Measurements from ENCODE around the gene MEGF10. TPM values are rescaled to one million over a fixed set of nuclear protein-coding genes. Genes with fewer than 3 reads are reported as not detected.
"Not testable (repeated sequence)": the region's sequence is repeated elsewhere in the genome, so short reads cannot be mapped to it uniquely, and the experiment has no call there.

MEGF10 gene
- polyA plus RNA-seq, 3 donors = not detected

DNA sequence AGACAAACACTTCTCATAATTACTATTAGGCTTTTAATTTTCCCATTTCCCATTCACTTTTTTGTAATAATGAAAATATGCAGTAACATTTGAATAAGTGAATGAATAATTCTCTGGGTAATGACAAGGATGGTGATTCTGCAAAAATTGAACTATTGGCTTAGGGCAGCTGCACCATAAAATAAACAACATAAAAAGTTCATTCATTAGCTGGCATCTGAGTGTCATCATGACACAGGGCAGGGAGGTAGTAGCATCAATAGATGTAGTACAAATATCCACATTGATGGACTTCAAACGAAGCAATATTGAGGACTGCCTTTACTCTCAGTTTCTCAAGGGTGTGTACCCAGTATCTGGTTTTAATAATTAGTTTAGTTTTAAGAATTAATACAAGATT is 4.9 kb downstream of the MEGF10 start:
- Mint-ChIP-seq H3K27ac (no peak overlapping the region), H3K9me3 (peaks cover 0 to 3% (median 0%) of the 10 kb centered on the region in 7 donors), H3K36me3 (no peaks in the 10 kb centered on the region), H3K27me3 (ENCODE audit: low read depth in 3 of 3) (peaks cover 21 to 33% (median 31%) of the 10 kb centered on the region in 3 donors), H3K4me1 (peaks cover 8% of the 10 kb centered on the region), H3K4me3 (no peak overlapping the region)
- Histone ChIP-seq H3K79me2 (ENCODE audit: insufficient read depth, low read length) (no peaks in the 10 kb centered on the region), H3K9ac (ENCODE audit: insufficient read depth, low read length, poor library complexity, severe bottlenecking) (no peak overlapping the region), H4K20me1 (ENCODE audit: insufficient read depth, low read length) (no peaks in the 10 kb centered on the region), H3K27ac (ENCODE audit: low read depth in 1 of 2, low read length in 2 of 2) (no peak overlapping the region), H3K4me1 (ENCODE audit: control insufficient read depth in 1 of 2, insufficient read depth in 2 of 2, low read length in 2 of 2) (peaks cover under 1% of the 10 kb centered on the region in 2 donors), H3K4me2 (replicated peaks; ENCODE audit: extremely low read depth, low read length, poor library complexity, severe bottlenecking) (no peak overlapping the region), H3K4me3 (replicated peaks in 1 of 3; ENCODE audit: low read depth in 2 of 3, low read length in 3 of 3) (no peak overlapping the region), H3K9me3 (replicated peaks in 1 of 2; ENCODE audit: control insufficient read depth in 1 of 2, insufficient read depth in 1 of 2, low read length in 2 of 2) (no peaks in the 10 kb centered on the region), H2AFZ (ENCODE audit: insufficient read depth, low read depth, low read length, poor library complexity, severe bottlenecking) (no peak overlapping the region), H3K36me3 (replicated peaks in 1 of 2; ENCODE audit: control insufficient read depth in 1 of 2, insufficient read depth in 2 of 2, low read length in 2 of 2) (no peaks in the 10 kb centered on the region), H3K27me3 (ENCODE audit: control insufficient read depth in 2 of 2, insufficient read depth in 2 of 2, low read length in 2 of 2) (peaks cover 19 to 29% of the 10 kb centered on the region in 2 donors)
- intact Hi-C loops (cut with micrococcal nuclease) = no loop called here
- TF ChIP-seq, protein P1, sequence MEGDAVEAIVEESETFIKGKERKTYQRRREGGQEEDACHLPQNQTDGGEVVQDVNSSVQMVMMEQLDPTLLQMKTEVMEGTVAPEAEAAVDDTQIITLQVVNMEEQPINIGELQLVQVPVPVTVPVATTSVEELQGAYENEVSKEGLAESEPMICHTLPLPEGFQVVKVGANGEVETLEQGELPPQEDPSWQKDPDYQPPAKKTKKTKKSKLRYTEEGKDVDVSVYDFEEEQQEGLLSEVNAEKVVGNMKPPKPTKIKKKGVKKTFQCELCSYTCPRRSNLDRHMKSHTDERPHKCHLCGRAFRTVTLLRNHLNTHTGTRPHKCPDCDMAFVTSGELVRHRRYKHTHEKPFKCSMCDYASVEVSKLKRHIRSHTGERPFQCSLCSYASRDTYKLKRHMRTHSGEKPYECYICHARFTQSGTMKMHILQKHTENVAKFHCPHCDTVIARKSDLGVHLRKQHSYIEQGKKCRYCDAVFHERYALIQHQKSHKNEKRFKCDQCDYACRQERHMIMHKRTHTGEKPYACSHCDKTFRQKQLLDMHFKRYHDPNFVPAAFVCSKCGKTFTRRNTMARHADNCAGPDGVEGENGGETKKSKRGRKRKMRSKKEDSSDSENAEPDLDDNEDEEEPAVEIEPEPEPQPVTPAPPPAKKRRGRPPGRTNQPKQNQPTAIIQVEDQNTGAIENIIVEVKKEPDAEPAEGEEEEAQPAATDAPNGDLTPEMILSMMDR (IDR thresholded peaks at IDR 0.05) = no peak
- no CpG with 5 or more reads among the region's 1 CpG for WGBS (ENCODE audit: insufficient coverage)
- no peak for DNase-seq

DNA sequence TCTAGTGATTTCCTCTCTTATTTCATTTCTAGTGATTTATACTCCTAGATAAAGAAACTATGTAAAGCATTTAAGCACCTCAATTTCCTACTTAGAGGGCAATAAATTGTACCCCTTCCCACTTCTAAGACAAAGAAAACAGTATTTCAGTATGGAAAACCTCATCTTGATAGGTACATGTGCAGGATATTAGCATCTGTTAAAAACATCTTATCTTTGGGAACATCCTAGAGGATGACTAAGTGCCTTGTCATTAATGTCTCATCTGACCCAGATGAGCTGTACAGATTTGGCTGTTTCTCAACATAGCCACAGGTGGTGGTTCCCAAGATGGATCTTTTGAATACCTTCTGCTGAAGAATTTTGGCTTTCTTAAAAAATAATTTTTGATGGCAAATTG is 5.7 kb downstream of the MEGF10 start:
- Histone ChIP-seq H3K36me3 (replicated peaks in 1 of 2; ENCODE audit: control insufficient read depth in 1 of 2, insufficient read depth in 2 of 2, low read length in 2 of 2) (no peaks in the 10 kb centered on the region), H3K4me3 (replicated peaks in 1 of 3; ENCODE audit: low read depth in 2 of 3, low read length in 3 of 3) (no peak overlapping the region), H3K79me2 (ENCODE audit: insufficient read depth, low read length) (no peaks in the 10 kb centered on the region), H3K9ac (ENCODE audit: insufficient read depth, low read length, poor library complexity, severe bottlenecking) (no peak overlapping the region), H3K4me2 (replicated peaks; ENCODE audit: extremely low read depth, low read length, poor library complexity, severe bottlenecking) (no peak overlapping the region), H3K4me1 (ENCODE audit: control insufficient read depth in 1 of 2, insufficient read depth in 2 of 2, low read length in 2 of 2) (no peaks in the 10 kb centered on the region), H3K27me3 (ENCODE audit: control insufficient read depth in 2 of 2, insufficient read depth in 2 of 2, low read length in 2 of 2) (peaks cover 15 to 20% of the 10 kb centered on the region in 2 donors), H3K27ac (ENCODE audit: low read depth in 1 of 2, low read length in 2 of 2) (no peak overlapping the region), H4K20me1 (ENCODE audit: insufficient read depth, low read length) (no peaks in the 10 kb centered on the region), H2AFZ (ENCODE audit: insufficient read depth, low read depth, low read length, poor library complexity, severe bottlenecking) (no peak overlapping the region), H3K9me3 (replicated peaks in 1 of 2; ENCODE audit: control insufficient read depth in 1 of 2, insufficient read depth in 1 of 2, low read length in 2 of 2) (no peaks in the 10 kb centered on the region)
- DNase-seq = no peak
- no peaks in the 10 kb centered on the region for H3K36me3 Mint-ChIP-seq
- intact Hi-C loops (cut with micrococcal nuclease) = no loop called here
- no peak overlapping the region for H3K4me3 Mint-ChIP-seq
- H3K9me3 Mint-ChIP-seq = no peaks in the 10 kb centered on the region
- H3K4me1 Mint-ChIP-seq = no peaks in the 10 kb centered on the region
- peaks cover 12 to 24% (median 22%) of the 10 kb centered on the region in 3 donors for H3K27me3 Mint-ChIP-seq (ENCODE audit: low read depth in 3 of 3)
- H3K27ac Mint-ChIP-seq = no peak overlapping the region
- TF ChIP-seq, protein P1 (IDR thresholded peaks at IDR 0.05) = no peak

DNA sequence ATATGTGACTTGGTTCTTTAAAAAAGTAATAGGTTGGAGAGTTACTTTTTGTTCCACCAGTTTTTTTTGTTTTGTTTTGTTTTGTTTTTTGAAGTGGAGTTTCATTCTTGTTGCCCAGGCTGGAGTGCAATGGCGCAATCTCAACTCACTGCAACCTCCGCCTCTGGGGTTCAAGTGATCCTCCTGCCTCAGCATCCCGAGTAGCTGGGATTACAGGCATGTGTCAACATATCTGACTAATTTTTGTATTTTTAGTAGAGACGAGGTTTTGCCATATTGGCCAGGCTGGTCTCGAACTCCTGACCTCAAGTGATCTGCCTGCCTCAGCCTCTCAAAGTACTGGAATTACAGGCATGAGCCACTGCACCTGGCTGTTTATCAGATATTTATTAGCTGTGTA is 6.3 kb downstream of the MEGF10 start:
- H3K27ac Mint-ChIP-seq; H4K20me1 ChIP-seq (ENCODE audit: insufficient read depth, low read length); H3K9me3 ChIP-seq (replicated peaks in 1 of 2; ENCODE audit: control insufficient read depth in 1 of 2, insufficient read depth in 1 of 2, low read length in 2 of 2); H3K9ac ChIP-seq (ENCODE audit: insufficient read depth, low read length, poor library complexity, severe bottlenecking); H3K4me1 Mint-ChIP-seq; H3K27ac ChIP-seq (ENCODE audit: low read depth in 1 of 2, low read length in 2 of 2); H3K36me3 ChIP-seq (replicated peaks in 1 of 2; ENCODE audit: control insufficient read depth in 1 of 2, insufficient read depth in 2 of 2, low read length in 2 of 2); H3K36me3 Mint-ChIP-seq; intact Hi-C loops (cut with micrococcal nuclease); H3K4me2 ChIP-seq (replicated peaks; ENCODE audit: extremely low read depth, low read length, poor library complexity, severe bottlenecking); H2AFZ ChIP-seq (ENCODE audit: insufficient read depth, low read depth, low read length, poor library complexity, severe bottlenecking); H3K4me3 ChIP-seq (replicated peaks in 1 of 3; ENCODE audit: low read depth in 2 of 3, low read length in 3 of 3); H3K4me1 ChIP-seq (ENCODE audit: control insufficient read depth in 1 of 2, insufficient read depth in 2 of 2, low read length in 2 of 2); H3K4me3 Mint-ChIP-seq; DNase-seq; H3K9me3 Mint-ChIP-seq; H3K79me2 ChIP-seq (ENCODE audit: insufficient read depth, low read length): not testable (repeated sequence)
- peaks cover 11 to 15% of the 10 kb centered on the region in 2 donors for H3K27me3 ChIP-seq (ENCODE audit: control insufficient read depth in 2 of 2, insufficient read depth in 2 of 2, low read length in 2 of 2)
- WGBS (ENCODE audit: insufficient coverage) = 75% methylated on average over 2 of the region's 5 CpGs
- H3K27me3 Mint-ChIP-seq (ENCODE audit: low read depth in 3 of 3) = peaks cover 6 to 19% (median 16%) of the 10 kb centered on the region in 3 donors
